GM12872 (cell line): Measurements from ENCODE around the gene NBEAL2.

Experiments
- CTCF ChIP-seq: IDR thresholded peaks from 3 replicates; pipeline ENCODE4 v1.5.1; 2011; ENCODE audit warnings: low read depth, mild to moderate bottlenecking, low read length, moderate library complexity; ENCODE audit not compliant: insufficient read depth

Gene NBEAL2

DNA sequence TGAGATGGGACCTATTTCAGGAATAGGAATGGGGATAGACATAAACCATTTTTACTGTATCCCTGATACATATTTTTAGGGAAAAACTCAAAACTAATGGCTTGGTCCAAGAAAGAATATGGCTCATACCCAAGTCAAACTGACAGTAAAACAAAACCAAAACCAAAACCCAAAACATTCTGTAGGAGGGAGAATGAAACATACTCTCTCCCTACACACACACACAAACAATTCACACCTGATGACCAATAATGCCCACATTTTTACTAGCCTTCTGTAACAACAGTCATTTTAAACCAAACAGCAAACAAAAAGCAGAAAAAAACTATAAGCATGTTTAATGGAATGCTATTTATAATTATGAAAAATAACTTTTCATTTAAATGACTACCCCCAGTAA lies 74.9 kb downstream of the NBEAL2 start:
- TF ChIP-seq CTCF, result no peak

DNA sequence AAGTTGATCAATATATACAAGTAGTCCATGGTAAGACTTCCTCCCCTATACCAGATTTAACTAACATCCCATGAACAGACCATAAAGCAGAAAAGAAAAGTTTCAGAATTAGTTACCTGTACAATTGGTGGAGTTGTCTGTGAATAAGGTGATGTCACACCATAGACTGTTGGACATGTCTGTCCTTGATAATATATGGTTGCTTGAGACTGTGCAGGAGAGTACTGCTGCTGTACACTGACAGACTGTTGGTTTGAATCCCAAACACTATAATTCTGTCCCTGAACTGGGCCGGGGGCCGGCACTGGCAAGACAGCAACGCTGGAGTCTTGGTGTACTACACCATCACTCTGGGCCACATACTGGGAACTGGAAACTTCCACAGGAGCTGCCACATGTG lies 77.2 kb downstream of the NBEAL2 start:
- TF ChIP-seq CTCF, result no peak

DNA sequence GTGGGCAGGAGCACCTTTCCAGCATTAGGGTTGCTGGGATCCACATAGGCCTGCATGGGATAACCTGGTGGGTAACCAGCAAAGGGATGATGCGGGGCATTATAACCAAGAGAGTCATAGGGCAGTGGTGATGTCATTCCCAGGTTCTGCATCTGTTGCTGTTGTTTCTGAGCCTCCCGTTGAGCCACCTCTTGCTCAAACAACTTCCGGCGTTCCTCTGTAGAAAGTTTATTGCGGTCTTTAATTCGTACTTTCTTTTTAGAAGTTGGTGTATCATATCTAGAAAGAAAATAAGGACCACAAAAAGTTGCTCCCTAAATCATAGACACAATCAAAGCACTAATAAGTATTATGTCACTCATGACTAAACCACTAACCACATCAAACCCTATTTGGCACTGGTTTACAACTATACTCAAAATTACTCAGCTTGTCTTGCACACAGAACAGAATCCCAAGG lies 77.8 kb downstream of the NBEAL2 start:
- no peak for TF ChIP-seq CTCF
